GM12878 (cell line): ENCODE measurements around the gene MUL1.

ENCODE experiments used
- EGR1 ChIP-seq, 2 experiments: IDR thresholded peaks; 1 replicate in 1 of 2; 2 replicates in 1 of 2; pipeline ENCODE4 v1.6.1; 2011 to 2012; ENCODE audit warnings: low read depth in 2 of 2, low read length in 2 of 2, borderline replicate concordance in 1 of 2, mild to moderate bottlenecking in 1 of 2, moderate library complexity in 1 of 2
- KAT2A ChIP-seq: conservative IDR thresholded peaks from 2 replicates; pipeline ENCODE4 v1.6.1; 2011; ENCODE audit warnings: low read depth, low read length; ENCODE audit not compliant: control insufficient read depth
- MXI1 ChIP-seq: fragments of 150-350 bp; IDR thresholded peaks from 2 replicates; pipeline ENCODE4 v1.6.1; 2011; ENCODE audit warnings: low read depth, mild to moderate bottlenecking, inconsistent platforms, low read length, improper control_type of control experiment
- POLR2AphosphoS5 ChIP-seq: IDR thresholded peaks from 2 replicates; pipeline ENCODE4 v1.6.1; 2011; ENCODE audit warnings: mild to moderate bottlenecking, low read length, inconsistent platforms
- RCOR1 ChIP-seq: conservative IDR thresholded peaks from 2 replicates; pipeline ENCODE4 v1.6.1; 2012; ENCODE audit warnings: low read depth, low read length, improper control_type of control experiment
- SUZ12 ChIP-seq: fragments of 200-600 bp; sonication (generic); IDR thresholded peaks from one replicate; pipeline ENCODE4 v1.6.1; 2018; ENCODE audit warnings: antibody characterized with exemption, mild to moderate bottlenecking; ENCODE audit not compliant: unreplicated experiment
- ZNF207 ChIP-seq: fragments of 450-650 bp; IDR thresholded peaks from 2 replicates; pipeline ENCODE4 v1.6.1; 2014; ENCODE audit warnings: antibody characterized with exemption, mild to moderate bottlenecking, borderline replicate concordance
- ZNF384 ChIP-seq: IDR thresholded peaks from 2 replicates; pipeline ENCODE4 v1.6.1; 2012; ENCODE audit warnings: low read depth, mild to moderate bottlenecking, low read length, improper control_type of control experiment, borderline replicate concordance
- TF ChIP-seq, protein P1 (sequence below), 3 experiments: IDR thresholded peaks in 2 of 3; conservative IDR thresholded peaks in 1 of 3; 2 replicates each; pipeline ENCODE4 v1.5.1; 2011; ENCODE audit warnings: low read depth in 3 of 3, low read length in 3 of 3, mild to moderate bottlenecking in 3 of 3, control low read depth in 2 of 3, moderate library complexity in 2 of 3, inconsistent platforms in 1 of 3, mixed read lengths in 1 of 3; ENCODE audit not compliant: control insufficient read depth in 2 of 3, insufficient read depth in 1 of 3; ENCODE audit errors: extremely low read depth in 1 of 3
- TF ChIP-seq, protein P2 (sequence below): IDR thresholded peaks from 2 replicates; pipeline ENCODE4 v1.6.1; 2011; ENCODE audit warnings: borderline replicate concordance, low read depth, mild to moderate bottlenecking, moderate library complexity, mixed read lengths, low read length; ENCODE audit not compliant: insufficient read depth; ENCODE audit errors: extremely low read length
- TF ChIP-seq, protein P3 (sequence below): IDR thresholded peaks from 2 replicates; pipeline ENCODE4 v1.6.1; 2011; ENCODE audit warnings: low read depth, low read length, improper control_type of control experiment, borderline replicate concordance

DNA sequence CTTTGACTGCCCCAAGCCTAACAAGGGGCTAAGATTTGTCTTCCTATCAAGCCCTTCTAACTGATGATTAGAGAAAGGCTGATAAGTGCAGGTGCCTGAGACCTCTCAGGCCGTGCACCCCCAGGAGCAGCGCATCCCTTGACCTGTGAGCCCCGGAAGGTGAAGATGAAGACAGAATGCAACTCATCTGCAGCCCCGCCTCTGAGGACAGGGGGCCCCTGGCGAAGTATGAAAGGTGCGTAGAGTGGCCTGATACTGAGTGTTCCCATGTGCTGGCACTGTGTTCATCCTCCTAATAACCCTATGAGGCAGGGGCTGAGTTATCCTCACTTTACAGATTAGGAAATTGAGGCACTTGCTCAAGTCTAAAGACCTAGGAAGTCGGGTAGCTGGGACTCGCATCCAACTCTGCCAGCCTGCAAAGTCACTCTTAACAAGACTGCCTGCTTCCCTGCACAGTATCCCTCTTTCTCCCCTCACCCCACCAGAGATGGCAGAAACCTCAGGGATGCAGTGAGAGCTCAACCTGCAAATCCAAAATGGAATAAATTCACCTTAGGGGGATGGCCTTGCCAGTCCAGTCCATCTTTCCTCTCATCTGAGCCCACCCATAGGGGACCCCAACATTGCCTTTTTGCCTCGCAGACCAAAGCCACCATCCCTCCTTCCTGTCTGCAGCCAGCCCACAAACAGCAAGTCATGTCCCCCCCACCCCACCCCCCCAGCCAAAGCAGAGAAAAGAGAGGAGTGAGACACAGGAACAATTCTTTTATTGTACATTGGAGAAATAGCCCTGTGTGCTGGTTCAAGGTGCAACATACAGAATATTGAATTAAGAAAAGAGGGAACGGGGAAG lies 26.1 kb downstream of the MUL1 start:
- TF ChIP-seq EGR1 (IDR thresholded peaks at IDR 0.05; ENCODE audit: borderline replicate concordance in 1 of 2, low read depth in 2 of 2, low read length in 2 of 2), result no peak
- TF ChIP-seq KAT2A, result no peak
- TF ChIP-seq ZNF384, result no peak
- TF ChIP-seq POLR2AphosphoS5, result no peak
- TF ChIP-seq, protein P1, sequence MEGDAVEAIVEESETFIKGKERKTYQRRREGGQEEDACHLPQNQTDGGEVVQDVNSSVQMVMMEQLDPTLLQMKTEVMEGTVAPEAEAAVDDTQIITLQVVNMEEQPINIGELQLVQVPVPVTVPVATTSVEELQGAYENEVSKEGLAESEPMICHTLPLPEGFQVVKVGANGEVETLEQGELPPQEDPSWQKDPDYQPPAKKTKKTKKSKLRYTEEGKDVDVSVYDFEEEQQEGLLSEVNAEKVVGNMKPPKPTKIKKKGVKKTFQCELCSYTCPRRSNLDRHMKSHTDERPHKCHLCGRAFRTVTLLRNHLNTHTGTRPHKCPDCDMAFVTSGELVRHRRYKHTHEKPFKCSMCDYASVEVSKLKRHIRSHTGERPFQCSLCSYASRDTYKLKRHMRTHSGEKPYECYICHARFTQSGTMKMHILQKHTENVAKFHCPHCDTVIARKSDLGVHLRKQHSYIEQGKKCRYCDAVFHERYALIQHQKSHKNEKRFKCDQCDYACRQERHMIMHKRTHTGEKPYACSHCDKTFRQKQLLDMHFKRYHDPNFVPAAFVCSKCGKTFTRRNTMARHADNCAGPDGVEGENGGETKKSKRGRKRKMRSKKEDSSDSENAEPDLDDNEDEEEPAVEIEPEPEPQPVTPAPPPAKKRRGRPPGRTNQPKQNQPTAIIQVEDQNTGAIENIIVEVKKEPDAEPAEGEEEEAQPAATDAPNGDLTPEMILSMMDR (IDR thresholded peaks at IDR 0.05 in 2 of 3, conservative IDR thresholded peaks at IDR 0.05 in 1 of 3; ENCODE audit: control insufficient read depth in 2 of 3, extremely low read depth in 1 of 3, insufficient read depth in 1 of 3, low read depth in 3 of 3, low read length in 3 of 3), result no peak
- no peak for TF ChIP-seq SUZ12
- no peak for TF ChIP-seq MXI1
- TF ChIP-seq, protein P2, sequence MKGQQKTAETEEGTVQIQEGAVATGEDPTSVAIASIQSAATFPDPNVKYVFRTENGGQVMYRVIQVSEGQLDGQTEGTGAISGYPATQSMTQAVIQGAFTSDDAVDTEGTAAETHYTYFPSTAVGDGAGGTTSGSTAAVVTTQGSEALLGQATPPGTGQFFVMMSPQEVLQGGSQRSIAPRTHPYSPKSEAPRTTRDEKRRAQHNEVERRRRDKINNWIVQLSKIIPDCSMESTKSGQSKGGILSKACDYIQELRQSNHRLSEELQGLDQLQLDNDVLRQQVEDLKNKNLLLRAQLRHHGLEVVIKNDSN, result no peak
- TF ChIP-seq, protein P3, sequence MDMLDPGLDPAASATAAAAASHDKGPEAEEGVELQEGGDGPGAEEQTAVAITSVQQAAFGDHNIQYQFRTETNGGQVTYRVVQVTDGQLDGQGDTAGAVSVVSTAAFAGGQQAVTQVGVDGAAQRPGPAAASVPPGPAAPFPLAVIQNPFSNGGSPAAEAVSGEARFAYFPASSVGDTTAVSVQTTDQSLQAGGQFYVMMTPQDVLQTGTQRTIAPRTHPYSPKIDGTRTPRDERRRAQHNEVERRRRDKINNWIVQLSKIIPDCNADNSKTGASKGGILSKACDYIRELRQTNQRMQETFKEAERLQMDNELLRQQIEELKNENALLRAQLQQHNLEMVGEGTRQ, result no peak
- no peak for TF ChIP-seq ZNF207
- TF ChIP-seq RCOR1, result no peak
